OCI-LY7 (cell line): ENCODE measurements around the gene EIF4E2. TPM values are rescaled to one million over a fixed set of nuclear protein-coding genes. Genes with fewer than 3 reads are reported as not detected.

ENCODE experiments used
- BruUV-seq: library from RNA; stranded (reverse); fragments of 400-500 nt; replicated peaks from 2 replicates; lab custom pipeline; 2021; lab: Mats Ljungman, UMichigan
- CTCF ChIA-PET: fragments of 300-600 bp; sonication (Branson Sonifier 250); formaldehyde crosslinking; loops from one replicate; lab custom pipeline; 2022; ENCODE audit warnings: antibody characterized with exemption; ENCODE audit not compliant: unreplicated experiment; lab: Charles Lee
- POLR2A ChIA-PET: fragments of 300-600 bp; sonication (Branson Sonifier 250); formaldehyde crosslinking; loops from one replicate; lab custom pipeline; 2022; ENCODE audit warnings: antibody characterized with exemption; lab: Charles Lee
- DNase-seq: peaks from one replicate; pipeline ENCODE4 v3.0.0-alpha.2; 2015; ENCODE audit warnings: low spot score
- H2AFZ ChIP-seq: fragments of 200-600 bp; sonication (generic), shearing (Covaris generic); 2 replicates; pipeline ENCODE4 v1.6.1; 2014; ENCODE audit warnings: mild to moderate bottlenecking, antibody characterized with exemption, low read length, moderate library complexity
- H3K27ac ChIP-seq: fragments of 200-600 bp; sonication (generic); 2 replicates; pipeline ENCODE4 v1.5.1; 2014; ENCODE audit warnings: mixed run types, low read depth, mild to moderate bottlenecking, moderate library complexity, low read length, inconsistent platforms; ENCODE audit not compliant: poor library complexity, severe bottlenecking
- H3K36me3 ChIP-seq: fragments of 200-600 bp; sonication (generic); 2 replicates; pipeline ENCODE4 v1.6.1; 2014; ENCODE audit warnings: mild to moderate bottlenecking, antibody characterized with exemption, low read length, moderate library complexity, mixed read lengths; ENCODE audit not compliant: insufficient read depth
- H3K4me1 ChIP-seq: fragments of 200-600 bp; sonication (generic); 2 replicates; pipeline ENCODE4 v1.5.1; 2014; ENCODE audit warnings: mild to moderate bottlenecking, low read length; ENCODE audit not compliant: insufficient read depth, poor library complexity, severe bottlenecking
- H3K4me2 ChIP-seq: fragments of 200-600 bp; sonication (generic); 2 replicates; pipeline ENCODE4 v1.6.1; 2014; ENCODE audit warnings: mild to moderate bottlenecking, low read length
- H3K4me3 ChIP-seq: fragments of 200-600 bp; sonication (generic); 2 replicates; pipeline ENCODE4 v1.5.1; 2014; ENCODE audit warnings: mild to moderate bottlenecking, low read depth, low read length; ENCODE audit not compliant: poor library complexity, severe bottlenecking
- H3K79me2 ChIP-seq: fragments of 200-600 bp; sonication (generic); 2 replicates; pipeline ENCODE4 v1.6.1; 2016; ENCODE audit warnings: low read depth, mild to moderate bottlenecking, low read length, moderate library complexity, mixed read lengths; ENCODE audit not compliant: insufficient read depth
- H3K9me2 ChIP-seq: fragments of 200-600 bp; sonication (generic); 2 replicates; pipeline ENCODE4 v1.6.1; 2016; ENCODE audit warnings: mild to moderate bottlenecking, low read length, mixed read lengths; ENCODE audit not compliant: insufficient read depth
- H3K9me3 ChIP-seq: fragments of 200-600 bp; sonication (generic); 2 replicates; pipeline ENCODE4 v1.6.1; 2014; ENCODE audit warnings: mild to moderate bottlenecking, mixed run types, low read length, mixed read lengths
- H4K20me1 ChIP-seq: fragments of 200-600 bp; sonication (generic); 2 replicates; pipeline ENCODE4 v1.6.1; 2014; ENCODE audit warnings: mild to moderate bottlenecking, antibody characterized with exemption, low read length, moderate library complexity, mixed read lengths; ENCODE audit not compliant: insufficient read depth
- CTCF ChIP-seq: fragments of 200-600 bp; sonication (generic); conservative IDR thresholded peaks from 2 replicates; pipeline ENCODE4 v1.5.1; 2014; ENCODE audit warnings: mild to moderate bottlenecking, antibody characterized with exemption, low read length, moderate library complexity, mixed read lengths
- EZH2phosphoT487 ChIP-seq: fragments of 200-600 bp; sonication (generic); IDR thresholded peaks from 2 replicates; pipeline ENCODE4 v1.6.1; 2018; ENCODE audit warnings: low read depth, borderline replicate concordance, mild to moderate bottlenecking, mixed run types, antibody characterized with exemption, low read length, moderate library complexity, mixed read lengths
- intact Hi-C: fragments of 100-400 bp; cut with micrococcal nuclease; formaldehyde crosslinking; loops from one replicate; pipeline ENCODE4 v1.10.0; 2022; ENCODE audit not compliant: unreplicated experiment
- total RNA-seq, 2 experiments: library from RNA; depleted of rRNA in 1 of 2; stranded (reverse); fragments of >200 nt in 1 of 2; shearing (Covaris generic) in 1 of 2; gene quantifications; 2 replicates each; pipeline ENCODE4 v1.2.3, GENCODE V29; 2014 to 2022

The EIF4E2 gene
- total RNA-seq, 2 experiments from 2014 or later, result 59.9 to 76.3 TPM

GRCh38 chr2:232592772-232593395 lies 42.4 kb downstream of the EIF4E2 start:
- no peak overlapping the region for H2AFZ ChIP-seq
- H3K9me3 ChIP-seq, result no peaks in the 10 kb centered on the region
- BruUV-seq, result no TSS peak
- H3K4me2 ChIP-seq, result no peak overlapping the region
- intact Hi-C loops, result no loop called here
- no peak overlapping the region for H3K27ac ChIP-seq
- H3K79me2 ChIP-seq, result no peaks in the 10 kb centered on the region
- H3K9me2 ChIP-seq, result no peaks in the 10 kb centered on the region
- POLR2A ChIA-PET, result interaction anchor here (0.6 kb wide), 1 partner anchor 650 kb away, joined by 3 read pairs; no protein-coding TSS in a partner anchor
- no peaks in the 10 kb centered on the region for H3K4me1 ChIP-seq
- no peak for DNase-seq
- TF ChIP-seq EZH2phosphoT487 (no peak), CTCF (no peak)
- H3K4me3 ChIP-seq, result no peak overlapping the region
- no peaks in the 10 kb centered on the region for H3K36me3 ChIP-seq
- no peaks in the 10 kb centered on the region for H4K20me1 ChIP-seq
- CTCF ChIA-PET, result no interaction called here

GRCh38 chr2:232593982-232594381 lies 43.5 kb downstream of the EIF4E2 start:
- POLR2A ChIA-PET, result no interaction called here

More at GRCh38 chr2:232593982-232594381, 43.5 kb downstream of the EIF4E2 start:
- no peak overlapping the region for H3K4me2 ChIP-seq
- no peaks in the 10 kb centered on the region for H3K4me1 ChIP-seq
- BruUV-seq, result no TSS peak
- H3K79me2 ChIP-seq, result no peaks in the 10 kb centered on the region
- TF ChIP-seq EZH2phosphoT487 (no peak), CTCF (no peak)
- intact Hi-C loops, result no loop called here
- no peaks in the 10 kb centered on the region for H4K20me1 ChIP-seq
- no peak for DNase-seq
- H3K9me3 ChIP-seq, result no peaks in the 10 kb centered on the region
- no peak overlapping the region for H2AFZ ChIP-seq
- H3K4me3 ChIP-seq, result no peak overlapping the region
- H3K36me3 ChIP-seq, result no peaks in the 10 kb centered on the region
- no peak overlapping the region for H3K27ac ChIP-seq
- no peaks in the 10 kb centered on the region for H3K9me2 ChIP-seq
- CTCF ChIA-PET, result no interaction called here
